B cell (primary cell): ENCODE results near the gene JSRP1.

Experiments used
- CTCF ChIP-seq: fragments of 200-600 bp; IDR thresholded peaks from one replicate; pipeline ENCODE4 v1.8.0; 2022; ENCODE audit warnings: antibody characterized with exemption, mild to moderate bottlenecking
- EZH2 ChIP-seq: IDR thresholded peaks from 2 replicates; pipeline ENCODE4 v1.6.1; 2012; ENCODE audit warnings: borderline replicate concordance, low read depth, mild to moderate bottlenecking, moderate library complexity, low read length; ENCODE audit not compliant: insufficient read depth, poor library complexity, severe bottlenecking

- TF ChIP-seq EZH2 (no peak), CTCF (no peak)
These were observed 12.7 kb downstream of the JSRP1 start for GRCh38 chr19:2243274-2244124.
